ENCODE measurements around the gene RAC2.

RAC2 gene

GRCh38 chr22:37185646-37186227 is 58.3 kb downstream of the RAC2 start:
- no peak for ATAC-seq

- ATAC-seq = no peak
Observed at GRCh38 chr22:37184816-37185541, 59.1 kb downstream of the RAC2 start.

- ATAC-seq = no peak
Observed at GRCh38 chr22:37184380-37184755, 59.7 kb downstream of the RAC2 start.

- ATAC-seq = no peak
Observed at GRCh38 chr22:37183432-37184379, 60.4 kb downstream of the RAC2 start.

- ATAC-seq = peak; percentile 20 to 26
Observed at GRCh38 chr22:37182949-37183245, 61.2 kb downstream of the RAC2 start.

- ATAC-seq = no peak
Observed at GRCh38 chr22:37182101-37182948, 61.7 kb downstream of the RAC2 start.

- ATAC-seq = no peak
Observed at GRCh38 chr22:37181681-37182080, 62.4 kb downstream of the RAC2 start.

GRCh38 chr22:37180531-37181231 is 63.4 kb downstream of the RAC2 start:
- ATAC-seq = no peak

GRCh38 chr22:37179622-37180420 is 64.2 kb downstream of the RAC2 start:
- ATAC-seq = no peak

- no peak for ATAC-seq
Observed at GRCh38 chr22:37179126-37179470, 65.0 kb downstream of the RAC2 start.

- no peak for ATAC-seq
Observed at GRCh38 chr22:37178350-37179125, 65.5 kb downstream of the RAC2 start.

GRCh38 chr22:37177755-37178154 is 66.3 kb downstream of the RAC2 start:
- ATAC-seq = no peak

GRCh38 chr22:37177221-37177620 is 66.8 kb downstream of the RAC2 start:
- ATAC-seq = no peak

GRCh38 chr22:37176464-37177061 is 67.5 kb downstream of the RAC2 start:
- peak; percentile 81 to 82 for ATAC-seq

GRCh38 chr22:37175414-37176281 is 68.4 kb downstream of the RAC2 start:
- no peak for ATAC-seq
